GM12864 (cell line): ENCODE measurements around the gene ZNF226.
"Not testable (repeated sequence)": the region's sequence is repeated elsewhere in the genome, so short reads cannot be mapped to it uniquely, and the experiment has no call there.

Source experiments
- DNase-seq: peaks from one replicate; pipeline ENCODE4 v3.0.0-alpha.2; 2011; ENCODE audit warnings: low read depth
- H3K4me3 ChIP-seq: 2 replicates; pipeline ENCODE4 v1.5.1; 2011; ENCODE audit warnings: mild to moderate bottlenecking, low read depth, low read length, control low read depth
- CTCF ChIP-seq: IDR thresholded peaks from 2 replicates; pipeline ENCODE4 v1.5.1; 2011; ENCODE audit warnings: low read depth, mild to moderate bottlenecking, moderate library complexity, low read length, control low read depth, inconsistent platforms; ENCODE audit errors: missing control alignments

The ZNF226 gene

GRCh38 chr19:44164673-44165512, at the start of gene ZNF226:
TSS of gene ZNF226 (plus strand) at chr19:44165100. CDS start at chr19:44170081, 4,981 bp downstream.
- H3K4me3 ChIP-seq: peak within 1 kb of the TSS; percentile 89
- peak; percentile 97 for DNase-seq
- TF ChIP-seq CTCF: no peak

GRCh38 chr19:44121162-44121561, 43.7 kb upstream of the ZNF226 start:
- H3K4me3 ChIP-seq, DNase-seq: not testable (repeated sequence)

- no peak overlapping the region for H3K4me3 ChIP-seq
- no peak for TF ChIP-seq CTCF
- no peak for DNase-seq
Measured at GRCh38 chr19:44131955-44132354, 32.9 kb upstream of the ZNF226 start.

GRCh38 chr19:44141191-44142058, 23.5 kb upstream of the ZNF226 start, which contains the start of gene ZNF234:
TSS of gene ZNF234 (plus strand) at chr19:44141554. CDS start at chr19:44144633, 3,079 bp downstream.
- peak; percentile 48 for DNase-seq
- H3K4me3 ChIP-seq: peak within 1 kb of the TSS; percentile 83
- no peak for TF ChIP-seq CTCF

- DNase-seq: no peak
- TF ChIP-seq CTCF: no peak
- H3K4me3 ChIP-seq: peak overlapping the region; percentile 83
Measured at GRCh38 chr19:44142059-44142433, 22.9 kb upstream of the ZNF226 start.

GRCh38 chr19:44149776-44150175, 15.1 kb upstream of the ZNF226 start:
- TF ChIP-seq CTCF: no peak
- no peak overlapping the region for H3K4me3 ChIP-seq
- no peak for DNase-seq

GRCh38 chr19:44151491-44151890, 13.4 kb upstream of the ZNF226 start:
- no peak for TF ChIP-seq CTCF
- no peak overlapping the region for H3K4me3 ChIP-seq
- DNase-seq: no peak
